SHP77 (cell line): ENCODE results near the gene DAND5.
"Not testable (repeated sequence)": the region's sequence is repeated elsewhere in the genome, so short reads cannot be mapped to it uniquely, and the experiment has no call there.

Source experiments
- DNase-seq, 2 experiments: peaks; one replicate each; lab custom pipeline; 2025; lab: John Stamatoyannopoulos, UW

The DAND5 gene

GRCh38 chr19:12946092-12946721, 23.2 kb upstream of the DAND5 start:
- peak; percentile 16 to 64 for DNase-seq

GRCh38 chr19:12946731-12947496, 22.5 kb upstream of the DAND5 start:
- DNase-seq, result no peak

DNA sequence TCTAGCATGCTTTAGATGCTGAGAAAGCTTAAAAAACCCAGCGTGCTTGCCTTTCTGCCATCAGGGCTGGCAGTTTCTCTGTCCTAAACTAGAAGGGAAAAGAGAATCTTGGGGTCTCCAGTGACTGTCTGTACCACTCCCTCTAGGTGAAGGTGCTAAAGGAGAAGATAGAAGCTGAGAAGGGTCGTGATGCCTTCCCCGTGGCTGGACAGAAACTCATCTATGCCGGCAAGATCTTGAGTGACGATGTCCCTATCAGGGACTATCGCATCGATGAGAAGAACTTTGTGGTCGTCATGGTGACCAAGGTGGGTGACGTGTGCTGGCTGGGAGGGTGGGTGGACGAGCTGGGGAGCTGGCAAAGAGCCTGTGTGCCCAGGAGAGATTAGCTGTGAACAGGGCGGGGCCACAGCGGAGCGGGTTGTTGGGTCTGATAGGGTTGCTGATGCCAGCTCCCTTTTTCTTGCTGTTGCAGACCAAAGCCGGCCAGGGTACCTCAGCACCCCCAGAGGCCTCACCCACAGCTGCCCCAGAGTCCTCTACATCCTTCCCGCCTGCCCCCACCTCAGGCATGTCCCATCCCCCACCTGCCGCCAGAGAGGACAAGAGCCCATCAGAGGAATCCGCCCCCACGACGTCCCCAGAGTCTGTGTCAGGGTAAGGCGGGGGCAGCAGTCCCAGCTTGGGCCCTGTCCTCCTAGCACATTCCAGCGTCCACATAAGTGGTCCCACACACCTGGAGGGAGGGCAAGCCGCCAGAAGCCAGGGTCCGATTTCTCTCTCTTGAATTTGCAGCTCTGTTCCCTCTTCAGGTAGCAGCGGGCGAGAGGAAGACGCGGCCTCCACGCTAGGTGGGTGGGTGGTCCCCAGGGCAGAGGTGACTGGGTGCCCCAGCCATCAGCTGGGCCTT, 21.4 kb upstream of the DAND5 start:
- DNase-seq, result no peak

DNA sequence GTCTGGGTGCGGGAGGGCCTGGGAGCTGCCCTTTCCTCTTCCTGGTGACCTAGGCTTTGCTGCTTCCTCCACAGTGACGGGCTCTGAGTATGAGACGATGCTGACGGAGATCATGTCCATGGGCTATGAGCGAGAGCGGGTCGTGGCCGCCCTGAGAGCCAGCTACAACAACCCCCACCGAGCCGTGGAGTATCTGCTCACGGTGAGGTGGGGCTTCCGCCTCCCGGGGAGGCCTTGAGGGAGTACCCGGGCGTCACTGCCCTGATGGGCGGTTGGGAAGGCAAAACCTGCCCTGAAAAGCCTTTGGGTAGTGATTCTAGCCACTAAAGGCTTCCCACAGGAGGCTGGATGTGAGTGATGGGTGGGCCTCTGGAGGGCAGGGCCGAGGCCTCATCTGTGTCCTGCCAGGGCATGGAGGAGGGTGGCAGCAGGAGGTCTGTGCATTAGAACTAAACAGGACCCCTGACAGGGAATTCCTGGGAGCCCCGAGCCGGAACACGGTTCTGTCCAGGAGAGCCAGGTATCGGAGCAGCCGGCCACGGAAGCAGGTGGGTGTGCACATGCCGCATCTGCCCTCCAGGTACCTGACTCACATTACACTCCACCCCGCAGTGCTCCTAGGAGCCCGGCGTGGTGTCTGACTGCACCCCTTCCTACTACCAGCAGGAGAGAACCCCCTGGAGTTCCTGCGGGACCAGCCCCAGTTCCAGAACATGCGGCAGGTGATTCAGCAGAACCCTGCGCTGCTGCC, 20.6 kb upstream of the DAND5 start:
- no peak for DNase-seq

GRCh38 chr19:12949363-12950283, 19.8 kb upstream of the DAND5 start:
- DNase-seq, result no peak

DNA sequence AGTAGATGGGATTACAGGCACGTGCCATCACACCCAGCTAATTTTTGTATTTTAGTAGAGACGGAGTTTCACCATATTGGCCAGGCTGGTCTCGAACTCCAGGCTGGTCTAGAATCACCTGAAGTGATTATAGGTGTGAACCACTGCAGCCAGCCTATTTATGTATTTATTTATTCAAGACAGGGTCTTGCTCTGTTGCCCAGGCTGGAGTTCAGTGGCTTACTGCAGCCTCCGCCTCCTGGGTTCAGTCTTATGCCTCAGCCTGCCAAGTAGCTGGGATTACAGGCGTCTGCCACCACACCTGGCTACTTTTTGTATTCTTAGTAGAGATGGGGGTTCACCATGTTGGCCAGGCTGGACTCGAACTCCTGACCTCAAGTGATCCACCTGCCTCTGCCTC, 17.3 kb upstream of the DAND5 start:
- DNase-seq, result not testable (repeated sequence)

- DNase-seq, result no peak
Observed at GRCh38 chr19:12952488-12953137, 16.8 kb upstream of the DAND5 start.

DNA sequence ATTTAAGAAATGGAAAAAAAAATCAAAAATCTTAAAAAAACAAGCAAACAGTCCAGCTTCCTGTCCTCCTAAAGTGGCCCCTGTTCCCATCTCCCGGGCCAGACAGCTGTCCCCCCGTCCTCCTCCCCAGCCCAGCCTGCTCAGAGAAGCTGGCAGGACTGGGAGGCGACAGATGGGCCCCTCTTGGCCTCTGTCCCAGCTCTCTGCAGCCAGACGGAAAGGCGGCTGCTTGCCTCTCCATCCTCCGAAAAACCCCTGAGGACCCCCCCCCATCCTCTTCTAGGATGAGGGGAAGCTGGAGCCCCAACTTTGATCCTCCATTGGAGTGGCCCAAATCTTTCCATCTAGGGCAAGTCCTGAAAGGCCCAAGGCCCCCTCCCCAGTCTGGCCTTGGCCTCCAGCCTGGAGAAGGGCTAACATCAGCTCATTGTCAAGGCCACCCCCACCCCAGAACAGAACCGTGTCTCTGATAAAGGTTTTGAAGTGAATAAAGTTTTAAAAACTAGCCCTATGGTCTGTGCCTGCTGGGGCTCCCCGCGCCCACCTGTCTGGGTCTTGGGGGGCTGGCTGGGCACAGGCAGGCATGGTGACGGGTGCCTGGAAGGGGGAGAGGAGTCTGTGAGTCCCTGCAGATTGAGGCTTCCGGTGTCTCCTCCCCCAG, 16.1 kb upstream of the DAND5 start:
- DNase-seq, result peak in 1 of 2 experiments; percentile 27

GRCh38 chr19:12953799-12954611, 15.4 kb upstream of the DAND5 start:
- DNase-seq, result no peak

GRCh38 chr19:12954612-12954962, 14.8 kb upstream of the DAND5 start:
- DNase-seq, result no peak

DNA sequence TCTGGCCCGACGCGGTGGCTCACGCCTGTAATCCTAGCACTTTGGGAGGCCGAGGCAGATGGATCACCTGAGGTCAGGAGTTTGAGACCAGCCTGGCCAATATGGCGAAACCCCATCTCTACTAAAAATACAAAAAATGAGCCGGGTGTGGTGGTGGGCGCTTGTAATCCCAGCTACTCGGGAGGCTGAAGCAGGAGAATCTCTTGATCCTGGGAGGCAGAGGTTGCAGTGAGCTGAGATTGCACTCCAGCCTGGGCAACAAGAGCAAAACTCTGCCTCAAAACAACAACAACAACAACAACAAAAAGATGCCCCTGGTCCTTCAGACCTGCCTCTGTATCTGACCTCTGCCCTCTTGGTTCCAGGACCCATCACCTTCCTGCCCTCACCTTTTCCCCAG, 13.8 kb upstream of the DAND5 start:
- DNase-seq, result not testable (repeated sequence)

DNA sequence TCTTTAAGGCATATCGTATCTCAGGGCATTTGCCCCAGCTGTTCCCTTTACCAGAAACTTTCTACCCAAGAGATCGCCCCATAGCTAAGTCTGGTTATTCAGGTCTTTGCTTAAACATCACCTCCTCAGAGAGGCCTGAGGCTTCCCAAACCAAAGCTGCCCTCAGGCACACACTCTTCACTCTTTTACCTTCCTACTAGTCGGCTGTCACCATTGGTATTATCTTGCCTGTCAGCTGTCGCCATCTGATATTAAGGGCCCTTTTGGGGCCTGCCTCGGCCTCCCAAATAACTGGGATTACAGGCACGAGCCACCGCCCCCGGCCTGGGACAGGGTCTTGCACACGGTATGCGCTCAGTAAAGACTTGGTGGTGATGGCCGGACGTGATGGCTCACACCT, 13.4 kb upstream of the DAND5 start:
- DNase-seq, result no peak

DNA sequence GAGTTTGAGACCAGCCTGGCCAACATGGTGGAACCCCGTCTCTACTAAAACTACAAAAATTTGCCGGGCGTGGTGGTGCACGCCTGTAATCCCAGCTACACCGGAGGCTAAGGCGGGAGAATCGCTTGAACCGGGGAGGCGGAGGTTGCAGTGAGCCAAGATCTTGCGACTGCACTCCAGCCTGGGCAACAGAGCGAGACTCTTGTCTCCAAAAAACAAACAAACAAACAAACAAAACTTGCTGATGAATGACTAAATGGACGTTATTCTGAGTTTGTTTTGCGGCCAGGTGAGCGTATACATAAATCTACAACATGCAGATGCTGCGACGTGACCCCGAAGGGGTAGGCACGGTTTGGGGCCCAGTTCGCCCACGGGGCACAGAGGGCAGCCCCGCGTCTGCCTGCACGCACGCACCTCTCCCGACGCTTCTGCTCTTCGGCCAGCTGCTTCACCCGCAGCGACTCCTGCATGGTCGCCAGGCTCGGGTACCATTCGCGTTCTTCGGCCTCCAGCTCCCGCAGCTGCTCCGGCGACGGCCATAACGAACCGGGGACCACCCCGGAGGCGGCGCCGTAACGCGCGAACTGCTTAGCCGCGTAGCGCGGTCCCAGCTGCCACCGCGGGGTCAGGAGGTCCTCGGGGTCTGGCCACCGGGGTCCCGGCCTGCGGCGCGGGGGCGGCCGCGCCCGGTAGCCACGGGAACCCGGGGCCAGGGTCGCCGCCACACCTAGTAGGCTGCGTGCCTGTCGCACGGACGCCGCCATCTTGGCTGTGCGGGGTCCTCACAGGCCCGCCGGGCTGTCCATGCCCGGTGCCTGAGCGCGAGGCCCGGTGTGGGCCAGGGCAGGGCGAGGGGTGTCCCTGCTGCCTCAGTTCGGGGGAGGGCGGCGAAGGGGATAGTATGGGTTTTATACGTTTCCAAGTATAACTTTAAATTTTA, 12.7 kb upstream of the DAND5 start, which contains the start of gene GADD45GIP1:
Gene GADD45GIP1, minus strand, starts transcription at position 778 of the 943 bp plus-strand sequence. Its CDS starts 11 bp downstream, at position 767.
- peak; percentile 70 to 85 for DNase-seq

DNA sequence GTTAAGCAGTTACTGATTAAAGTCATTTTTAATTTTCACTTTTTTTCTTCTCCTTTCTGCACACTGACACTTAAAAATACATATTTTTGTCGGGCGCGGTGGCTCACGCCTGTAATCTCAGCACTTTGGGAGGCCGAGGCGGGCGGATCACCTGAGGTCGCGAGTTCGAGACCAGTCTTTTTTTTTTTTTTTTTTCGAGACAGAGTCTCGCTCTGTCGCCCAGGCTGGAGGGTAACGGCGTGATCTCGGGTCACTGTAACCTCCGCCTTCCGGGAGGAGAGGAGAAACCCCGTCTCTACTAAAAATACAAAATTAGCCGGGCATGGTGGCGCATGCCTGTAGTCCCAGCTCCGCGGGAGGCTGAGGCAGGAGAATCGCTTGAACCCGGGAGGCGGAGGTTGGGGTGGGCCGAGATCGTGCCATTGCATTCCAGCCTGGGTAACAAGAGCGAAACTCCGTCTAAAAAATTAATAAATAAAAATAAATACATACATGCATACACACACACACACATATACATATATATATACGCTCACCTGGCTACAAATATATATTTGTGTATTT, 11.9 kb upstream of the DAND5 start:
- DNase-seq, result not testable (repeated sequence)

DNA sequence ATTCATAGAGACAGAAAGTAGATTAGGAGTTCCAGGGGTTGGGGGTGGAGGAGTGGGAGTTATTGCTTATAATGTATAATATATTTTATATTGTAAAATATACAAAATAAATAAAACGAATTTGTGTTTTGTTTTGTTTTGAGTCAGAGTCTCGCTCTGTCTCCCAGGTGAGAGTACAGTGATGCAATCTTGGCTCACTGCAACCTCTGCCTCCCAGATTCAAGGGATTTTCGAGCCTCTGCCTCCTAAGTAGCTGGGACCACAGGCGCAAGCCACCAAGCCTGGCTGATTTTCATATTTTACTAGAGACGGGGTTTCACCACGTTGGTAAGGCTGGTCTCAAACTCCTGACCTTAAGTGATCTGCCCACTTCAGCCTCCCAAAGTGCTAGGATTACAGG, 9.9 kb upstream of the DAND5 start:
- DNase-seq, result no peak

DNA sequence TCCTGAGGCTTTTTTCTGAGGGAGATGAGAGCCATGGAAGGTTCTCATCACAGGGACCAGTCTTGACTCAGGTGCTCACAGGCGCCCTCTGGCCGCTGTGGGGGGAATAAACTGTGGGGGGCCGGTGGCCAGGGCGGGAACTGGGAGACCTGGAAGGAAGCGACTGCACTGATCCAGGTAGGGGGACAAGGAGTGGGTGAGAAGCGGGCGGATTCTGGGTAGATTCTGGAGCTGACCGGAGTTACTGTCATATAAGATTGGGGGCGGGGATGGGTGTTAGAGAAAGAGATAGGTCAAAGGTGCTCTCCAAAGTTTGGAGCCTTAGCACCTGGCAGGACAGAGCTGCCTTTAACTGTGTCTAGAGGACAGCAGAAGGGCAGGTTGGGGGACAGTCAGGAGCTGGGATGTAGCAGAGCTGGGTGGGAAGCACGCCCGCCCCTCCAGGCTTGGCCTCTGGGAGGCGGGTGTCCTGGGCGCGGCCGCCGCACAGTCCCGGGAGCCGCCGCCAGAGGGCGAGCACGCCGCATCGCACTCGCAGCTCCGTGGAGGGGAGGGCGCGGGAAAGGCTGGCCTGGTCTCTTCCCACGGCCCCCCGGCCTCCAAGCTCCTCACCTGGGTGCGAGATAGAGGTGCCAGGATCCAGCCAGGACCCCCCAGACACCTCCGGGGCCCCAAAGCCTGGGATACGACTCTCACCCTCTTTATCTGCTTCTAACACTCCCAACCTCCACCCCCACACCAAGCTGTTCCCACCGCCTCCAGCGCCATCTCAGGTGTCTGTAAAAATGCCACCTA, 4.2 kb upstream of the DAND5 start:
- peak; percentile 59 to 66 for DNase-seq

- no peak for DNase-seq
Observed at GRCh38 chr19:12965812-12966135, 3.6 kb upstream of the DAND5 start.
